Measurements from ENCODE around the gene AGAP2. TPM values are rescaled to one million over a fixed set of nuclear protein-coding genes. Genes with fewer than 3 reads are reported as not detected.

AGAP2 gene
- total and polyA plus RNA-seq, 2 of the 13 experiments (the other 11 are each of a cell fraction or from before 2014, with no cell fraction given), result 0.38 to 0.45 TPM

DNA sequence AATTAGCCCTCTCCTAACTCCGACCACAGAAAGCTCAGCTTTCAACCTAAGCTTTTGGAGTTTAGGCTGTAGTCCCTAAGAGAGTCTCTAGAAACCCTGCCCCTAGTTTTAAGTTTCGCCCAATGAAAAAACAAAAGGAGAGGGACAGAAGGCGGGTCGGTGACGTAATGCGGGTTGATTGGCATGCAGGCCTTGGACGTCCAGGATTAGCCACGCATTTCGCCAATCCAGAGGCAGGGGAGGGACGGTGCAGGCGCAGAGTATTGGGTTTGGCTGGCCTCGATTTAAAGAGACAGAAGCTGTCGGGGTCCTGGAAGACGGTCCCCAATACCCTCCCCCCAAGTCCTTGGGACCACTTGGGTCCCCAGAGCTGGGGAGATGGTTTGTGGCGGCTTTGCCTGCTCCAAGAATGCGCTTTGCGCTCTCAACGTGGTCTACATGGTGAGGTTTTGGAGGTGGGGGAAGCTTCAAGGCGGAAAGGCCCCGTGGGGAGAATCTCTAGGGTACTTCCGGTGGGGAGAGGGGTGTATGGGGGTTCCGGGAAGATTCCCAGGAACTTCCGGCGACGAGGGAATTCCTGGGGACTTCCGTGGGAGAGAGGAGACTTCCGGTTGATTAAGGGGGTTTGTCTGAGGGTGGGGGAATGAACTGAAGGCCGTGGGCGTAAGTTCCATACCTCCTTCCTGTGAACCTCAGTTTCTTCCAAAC is 6.4 kb upstream of the AGAP2 start, which contains the start of gene TSPAN31 (continued):
- TF ChIP-seq SP5 (CRISPR knock-in tag; IDR thresholded peaks at IDR 0.05; ENCODE audit: borderline replicate concordance, low read depth) (no peak), SALL1 (CRISPR knock-in tag; IDR thresholded peaks at IDR 0.05) (0 out of 2 replicates have a peak, but pooled peaks have one; percentile 40), RELA (CRISPR knock-in tag; IDR thresholded peaks at IDR 0.05) (no peak), GPN1 (CRISPR knock-in tag; IDR thresholded peaks at IDR 0.05; ENCODE audit: borderline replicate concordance) (no peak), TCF12 (IDR thresholded peaks at IDR 0.05) (no peak), TCF12 (CRISPR knock-in tag; IDR thresholded peaks at IDR 0.05) (no peak), ZNF496 (CRISPR knock-in tag; IDR thresholded peaks at IDR 0.05; ENCODE audit: insufficient replicate concordance) (no peak), CBX1 (IDR thresholded peaks at IDR 0.05; ENCODE audit: low read depth) (no peak), ZNF230 (CRISPR knock-in tag; IDR thresholded peaks at IDR 0.05) (no peak), ZNF331 (CRISPR knock-in tag; IDR thresholded peaks at IDR 0.05) (no peak), IKZF1 (IDR thresholded peaks at IDR 0.05) (no peak), ZGPAT (CRISPR knock-in tag; IDR thresholded peaks at IDR 0.05) (peak; percentile 71), ZNF382 (CRISPR knock-in tag; IDR thresholded peaks at IDR 0.05; ENCODE audit: borderline replicate concordance) (no peak), TBP (CRISPR knock-in tag; IDR thresholded peaks at IDR 0.05) (no peak), HIC2 (CRISPR knock-in tag; IDR thresholded peaks at IDR 0.05; ENCODE audit: low read depth) (no peak), NCOA1 (CRISPR knock-in tag; IDR thresholded peaks at IDR 0.05) (no peak), PBX3 (CRISPR knock-in tag; IDR thresholded peaks at IDR 0.05; ENCODE audit: borderline replicate concordance) (no peak), PCBP1 (IDR thresholded peaks at IDR 0.05; ENCODE audit: borderline replicate concordance, low read depth, low read length) (0 out of 2 replicates have a peak, but pooled peaks have one; percentile 27), HOXD1 (CRISPR knock-in tag; IDR thresholded peaks at IDR 0.05) (no peak), ZNF552 (CRISPR knock-in tag; IDR thresholded peaks at IDR 0.05; ENCODE audit: borderline replicate concordance) (no peak), E2F2 (CRISPR knock-in tag; IDR thresholded peaks at IDR 0.05; ENCODE audit: borderline replicate concordance) (no peak)
- TF ChIP-seq, protein P1, sequence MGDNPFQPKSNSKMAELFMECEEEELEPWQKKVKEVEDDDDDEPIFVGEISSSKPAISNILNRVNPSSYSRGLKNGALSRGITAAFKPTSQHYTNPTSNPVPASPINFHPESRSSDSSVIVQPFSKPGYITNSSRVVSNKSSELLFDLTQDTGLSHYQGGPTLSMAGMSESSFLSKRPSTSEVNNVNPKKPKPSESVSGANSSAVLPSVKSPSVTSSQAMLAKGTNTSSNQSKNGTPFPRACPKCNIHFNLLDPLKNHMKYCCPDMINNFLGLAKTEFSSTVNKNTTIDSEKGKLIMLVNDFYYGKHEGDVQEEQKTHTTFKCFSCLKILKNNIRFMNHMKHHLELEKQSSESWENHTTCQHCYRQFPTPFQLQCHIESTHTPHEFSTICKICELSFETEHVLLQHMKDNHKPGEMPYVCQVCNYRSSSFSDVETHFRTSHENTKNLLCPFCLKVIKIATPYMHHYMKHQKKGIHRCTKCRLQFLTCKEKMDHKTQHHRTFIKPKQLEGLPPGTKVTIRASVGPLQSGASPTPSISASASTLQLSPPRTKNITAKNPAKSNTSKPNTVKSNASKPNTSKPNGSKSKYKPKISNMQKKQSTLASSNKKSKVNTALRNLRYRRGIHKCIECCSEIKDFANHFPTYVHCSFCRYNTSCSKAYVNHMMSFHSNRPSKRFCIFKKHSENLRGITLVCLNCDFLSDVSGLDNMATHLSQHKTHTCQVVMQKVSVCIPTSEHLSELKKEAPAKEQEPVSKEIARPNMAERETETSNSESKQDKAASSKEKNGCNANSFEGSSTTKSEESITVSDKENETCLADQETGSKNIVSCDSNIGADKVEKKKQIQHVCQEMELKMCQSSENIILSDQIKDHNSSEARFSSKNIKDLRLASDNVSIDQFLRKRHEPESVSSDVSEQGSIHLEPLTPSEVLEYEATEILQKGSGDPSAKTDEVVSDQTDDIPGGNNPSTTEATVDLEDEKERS (CRISPR knock-in tag; IDR thresholded peaks at IDR 0.05), result no peak
